Measurements from ENCODE around the gene PAPPA2.

PAPPA2 gene

GRCh38 chr1:176877557-176877956, 414.6 kb downstream of the PAPPA2 start:
- Histone ChIP-seq H3K27me3 (no peaks in the 10 kb centered on the region), H3K9ac (no peak overlapping the region), H3K9me3 (replicated peaks in 1 of 11) (no peaks in the 10 kb centered on the region), H4K20me1 (no peaks in the 10 kb centered on the region), H3K4me2 (no peak overlapping the region), H3K4me3 (no peak overlapping the region), H3K27ac (no peak overlapping the region), H3K4me1 (no peaks in the 10 kb centered on the region), H3K36me3 (no peaks in the 10 kb centered on the region)
- TF ChIP-seq Cebpa-rat (IDR thresholded peaks at IDR 0.05) = no peak

- H3K27ac ChIP-seq = no peak overlapping the region
- no peaks in the 10 kb centered on the region for H3K27me3 ChIP-seq
- no peaks in the 10 kb centered on the region for H4K20me1 ChIP-seq
- H3K9me3 ChIP-seq (replicated peaks in 1 of 11) = no peaks in the 10 kb centered on the region
- H3K4me1 ChIP-seq = no peaks in the 10 kb centered on the region
- H3K9ac ChIP-seq = no peak overlapping the region
- H3K4me2 ChIP-seq = no peak overlapping the region
- no peak for TF ChIP-seq Cebpa-rat (IDR thresholded peaks at IDR 0.05)
- H3K4me3 ChIP-seq = no peak overlapping the region
- H3K36me3 ChIP-seq = no peaks in the 10 kb centered on the region
Observed at GRCh38 chr1:176878750-176879536, 416.0 kb downstream of the PAPPA2 start.

- Histone ChIP-seq H3K4me1 (peaks cover 0 to 5% (median 0%) of the 10 kb centered on the region in 10 experiments; a peak in 2 of 20 replicates), H3K27me3 (no peaks in the 10 kb centered on the region), H3K4me3 (no peak overlapping the region), H3K36me3 (no peaks in the 10 kb centered on the region), H3K9ac (no peak overlapping the region), H3K4me2 (no peak overlapping the region), H4K20me1 (no peaks in the 10 kb centered on the region), H3K9me3 (replicated peaks in 1 of 11) (no peaks in the 10 kb centered on the region), H3K27ac (no peak overlapping the region)
- no peak for TF ChIP-seq Cebpa-rat (IDR thresholded peaks at IDR 0.05)
Observed at GRCh38 chr1:176879784-176880620, 417.0 kb downstream of the PAPPA2 start.

GRCh38 chr1:176880955-176881595, 418.1 kb downstream of the PAPPA2 start:
- Histone ChIP-seq H4K20me1 (no peaks in the 10 kb centered on the region), H3K4me2 (no peak overlapping the region), H3K27me3 (no peaks in the 10 kb centered on the region), H3K27ac (no peak overlapping the region), H3K4me3 (no peak overlapping the region), H3K4me1 (peaks cover 0 to 5% (median 0%) of the 10 kb centered on the region in 10 experiments; a peak in 2 of 20 replicates), H3K9ac (no peak overlapping the region), H3K36me3 (no peaks in the 10 kb centered on the region), H3K9me3 (replicated peaks in 1 of 11) (no peaks in the 10 kb centered on the region)
- TF ChIP-seq Cebpa-rat (IDR thresholded peaks at IDR 0.05) = no peak

- Histone ChIP-seq H3K9ac (no peak overlapping the region), H3K27ac (no peak overlapping the region), H3K4me3 (no peak overlapping the region), H4K20me1 (no peaks in the 10 kb centered on the region), H3K4me1 (peaks cover 0 to 5% (median 0%) of the 10 kb centered on the region in 10 experiments; a peak in 2 of 20 replicates), H3K9me3 (replicated peaks in 1 of 11) (no peaks in the 10 kb centered on the region), H3K27me3 (no peaks in the 10 kb centered on the region), H3K36me3 (no peaks in the 10 kb centered on the region), H3K4me2 (no peak overlapping the region; a peak in 1 of 22 replicates)
- TF ChIP-seq Cebpa-rat (IDR thresholded peaks at IDR 0.05) = no peak
Observed at GRCh38 chr1:176884286-176884685, 421.3 kb downstream of the PAPPA2 start.

GRCh38 chr1:176884911-176885310, 421.9 kb downstream of the PAPPA2 start:
- Histone ChIP-seq H3K9ac (no peak overlapping the region), H3K36me3 (no peaks in the 10 kb centered on the region), H4K20me1 (no peaks in the 10 kb centered on the region), H3K4me1 (peaks cover 0 to 5% (median 0%) of the 10 kb centered on the region in 10 experiments; a peak in 2 of 20 replicates), H3K27ac (no peak overlapping the region), H3K4me3 (no peak overlapping the region), H3K9me3 (replicated peaks in 1 of 11) (no peaks in the 10 kb centered on the region), H3K27me3 (no peaks in the 10 kb centered on the region), H3K4me2 (no peak overlapping the region)
- no peak for TF ChIP-seq Cebpa-rat (IDR thresholded peaks at IDR 0.05)

GRCh38 chr1:176885341-176885740, 422.4 kb downstream of the PAPPA2 start:
- H3K27ac ChIP-seq = no peak overlapping the region
- H3K9me3 ChIP-seq (replicated peaks in 1 of 11) = no peaks in the 10 kb centered on the region
- no peaks in the 10 kb centered on the region for H3K27me3 ChIP-seq
- H3K4me1 ChIP-seq = peaks cover 0 to 5% (median 0%) of the 10 kb centered on the region in 10 experiments; a peak in 2 of 20 replicates
- H3K36me3 ChIP-seq = no peaks in the 10 kb centered on the region
- TF ChIP-seq Cebpa-rat (IDR thresholded peaks at IDR 0.05) = no peak
- H4K20me1 ChIP-seq = no peaks in the 10 kb centered on the region
- no peak overlapping the region for H3K4me3 ChIP-seq
- H3K4me2 ChIP-seq = no peak overlapping the region
- H3K9ac ChIP-seq = no peak overlapping the region

GRCh38 chr1:176885751-176886150, 422.8 kb downstream of the PAPPA2 start:
- H3K4me3 ChIP-seq = no peak overlapping the region
- no peaks in the 10 kb centered on the region for H3K9me3 ChIP-seq (replicated peaks in 1 of 11)
- H4K20me1 ChIP-seq = no peaks in the 10 kb centered on the region
- H3K4me1 ChIP-seq = peaks cover 0 to 5% (median 0%) of the 10 kb centered on the region in 10 experiments; a peak in 2 of 20 replicates
- no peak overlapping the region for H3K27ac ChIP-seq
- no peak overlapping the region for H3K4me2 ChIP-seq
- H3K9ac ChIP-seq = no peak overlapping the region
- no peaks in the 10 kb centered on the region for H3K36me3 ChIP-seq
- H3K27me3 ChIP-seq = no peaks in the 10 kb centered on the region
- no peak for TF ChIP-seq Cebpa-rat (IDR thresholded peaks at IDR 0.05)

GRCh38 chr1:176888471-176889032, 425.6 kb downstream of the PAPPA2 start:
- no peaks in the 10 kb centered on the region; a peak in 1 of 22 replicates for H4K20me1 ChIP-seq
- H3K4me2 ChIP-seq = no peak overlapping the region
- H3K27ac ChIP-seq = no peak overlapping the region
- H3K4me1 ChIP-seq = peaks cover 0 to 5% (median 0%) of the 10 kb centered on the region in 10 experiments; a peak in 2 of 20 replicates
- H3K4me3 ChIP-seq = no peak overlapping the region
- no peaks in the 10 kb centered on the region for H3K9me3 ChIP-seq (replicated peaks in 1 of 11)
- H3K9ac ChIP-seq = no peak overlapping the region
- no peaks in the 10 kb centered on the region for H3K36me3 ChIP-seq
- H3K27me3 ChIP-seq = no peaks in the 10 kb centered on the region
- TF ChIP-seq Cebpa-rat (IDR thresholded peaks at IDR 0.05) = no peak
